ENCODE data around the gene INF2. TPM values are rescaled to one million over a fixed set of nuclear protein-coding genes. Genes with fewer than 3 reads are reported as not detected.

Gene INF2
- total RNA-seq, 1 experiment from 2014 or later, result 58.3 TPM

- Mint-ChIP-seq H3K9me3 (peaks cover 8 to 16% of the 10 kb centered on the region in 2 experiments), H3K36me3 (ENCODE audit: insufficient read depth in 1 of 3, low read depth in 3 of 3) (peaks cover 5 to 8% (median 5%) of the 10 kb centered on the region in 3 experiments; a peak in 5 of 7 replicates), H3K27ac (no peak overlapping the region), H3K27me3 (ENCODE audit: low read depth) (peaks cover 32% of the 10 kb centered on the region), H3K4me3 (no peak overlapping the region), H3K4me1 (peaks cover 13 to 18% of the 10 kb centered on the region in 2 experiments)
- WGBS (ENCODE audit: extremely low coverage, insufficient read length, low lambda C conversion rate), result no CpG with 5 or more reads among the region's 9 CpGs
- no peak overlapping the region for H3K9ac ChIP-seq (ENCODE audit: extremely low read depth, insufficient read length, low read length)
- no peak overlapping the region for H2BK12ac ChIP-seq (ENCODE audit: insufficient read length, low read depth, low read length)
- no peak overlapping the region for H2AK5ac ChIP-seq (ENCODE audit: insufficient read length, low read length)
- H3K18ac ChIP-seq (ENCODE audit: insufficient read length, low read depth, low read length), result no peak overlapping the region
- H2AFZ ChIP-seq (ENCODE audit: low read length), result no peak overlapping the region
- no peak overlapping the region for H3K4me2 ChIP-seq (ENCODE audit: insufficient read depth, insufficient read length, low read length)
- H3K56ac ChIP-seq (ENCODE audit: insufficient read length, low read depth, low read length), result no peak overlapping the region
- no peak overlapping the region for H3K4ac ChIP-seq (ENCODE audit: low read depth, low read length)
- H3K79me1 ChIP-seq (ENCODE audit: insufficient read depth, low read depth, low read length, poor library complexity, severe bottlenecking), result no peaks in the 10 kb centered on the region
- H3K79me2 ChIP-seq (ENCODE audit: insufficient read depth, low read length), result no peaks in the 10 kb centered on the region
- no peaks in the 10 kb centered on the region for H4K20me1 ChIP-seq (ENCODE audit: control insufficient read depth, insufficient read depth, insufficient read length)
- no peak overlapping the region for H2BK15ac ChIP-seq (ENCODE audit: low read depth, low read length)
- H3K23ac ChIP-seq (ENCODE audit: insufficient read length, low read depth, low read length), result no peak overlapping the region
- H3K27me3 ChIP-seq (ENCODE audit: insufficient read depth, low read length), result no peaks in the 10 kb centered on the region
- no peak overlapping the region for H3T11ph ChIP-seq (ENCODE audit: low read length)
- H3K14ac ChIP-seq (ENCODE audit: insufficient read depth, low read length), result no peak overlapping the region
- H2BK120ac ChIP-seq (ENCODE audit: low read depth, low read length, poor library complexity, severe bottlenecking), result no peak overlapping the region
- H3K4me1 ChIP-seq (ENCODE audit: insufficient read depth, low read length), result no peaks in the 10 kb centered on the region
- H4K5ac ChIP-seq (ENCODE audit: insufficient read length, low read depth, low read length), result no peak overlapping the region
- H4K91ac ChIP-seq (ENCODE audit: insufficient read length, low read depth, low read length), result no peak overlapping the region
- H3K23me2 ChIP-seq (ENCODE audit: insufficient read length, low read depth, low read length, poor library complexity, severe bottlenecking), result no peaks in the 10 kb centered on the region
- H4K8ac ChIP-seq (replicated peaks; ENCODE audit: insufficient read length, low read depth, low read length), result no peak overlapping the region
- no peak for DNase-seq
- no peak for TF ChIP-seq CTCF (conservative IDR thresholded peaks at IDR 0.05)
- no peak overlapping the region for H2BK5ac ChIP-seq (ENCODE audit: insufficient read length, low read length)
- no peak overlapping the region for H2BK20ac ChIP-seq (ENCODE audit: low read depth, low read length, poor library complexity, severe bottlenecking)
- H3K27ac ChIP-seq (ENCODE audit: insufficient read length, low read depth, low read length), result no peak overlapping the region
- H3K9me3 ChIP-seq (ENCODE audit: control insufficient read depth, low read depth, low read length), result no peaks in the 10 kb centered on the region
These were observed 46.9 kb upstream of the INF2 start for GRCh38 chr14:104642540-104642868.

All from H9 (cell line).